Cortex of kidney (tissue), 1 donor: Measurements from ENCODE around the gene TLR7.

Experiments used
- DNase-seq: peaks from one replicate; lab custom pipeline; 2025; lab: John Stamatoyannopoulos, UW

The TLR7 gene

GRCh38 chrX:12866451-12867377 lies at the start of gene TLR7:
Gene TLR7, plus strand, starts transcription at chrX:12867072. Its CDS starts 507 bp downstream, at chrX:12867579.
- DNase-seq: no peak

GRCh38 chrX:12817528-12817927 lies 49.3 kb upstream of the TLR7 start:
- no peak for DNase-seq

GRCh38 chrX:12819222-12819621 lies 47.6 kb upstream of the TLR7 start:
- DNase-seq: no peak

- DNase-seq: no peak
These were observed 46.1 kb upstream of the TLR7 start for GRCh38 chrX:12820737-12821136.

GRCh38 chrX:12824944-12825343 lies 41.9 kb upstream of the TLR7 start:
- no peak for DNase-seq

GRCh38 chrX:12825801-12826200 lies 41.1 kb upstream of the TLR7 start:
- no peak for DNase-seq

GRCh38 chrX:12843061-12843667 lies 23.7 kb upstream of the TLR7 start:
- no peak for DNase-seq

- no peak for DNase-seq
These were observed 23.1 kb upstream of the TLR7 start for GRCh38 chrX:12843668-12844279.

- no peak for DNase-seq
These were observed 22.6 kb upstream of the TLR7 start for GRCh38 chrX:12844319-12844718.

GRCh38 chrX:12865359-12865758 lies 1.5 kb upstream of the TLR7 start:
- no peak for DNase-seq

GRCh38 chrX:12867685-12868084 lies 813 bp downstream of the TLR7 start:
- no peak for DNase-seq

GRCh38 chrX:12868747-12869146 lies 1.9 kb downstream of the TLR7 start:
- DNase-seq: no peak

- no peak for DNase-seq
These were observed 4.4 kb downstream of the TLR7 start for GRCh38 chrX:12871257-12871656.

- no peak for DNase-seq
These were observed 5.9 kb downstream of the TLR7 start for GRCh38 chrX:12872741-12873140.

- DNase-seq: no peak
These were observed 7.7 kb downstream of the TLR7 start for GRCh38 chrX:12874581-12874980.

GRCh38 chrX:12877386-12877785 lies 10.5 kb downstream of the TLR7 start:
- no peak for DNase-seq

GRCh38 chrX:12878536-12878935 lies 11.7 kb downstream of the TLR7 start:
- no peak for DNase-seq

GRCh38 chrX:12881914-12882313 lies 15.0 kb downstream of the TLR7 start:
- no peak for DNase-seq

- DNase-seq: no peak
These were observed 18.6 kb downstream of the TLR7 start for GRCh38 chrX:12885508-12885907.

GRCh38 chrX:12886545-12886944 lies 19.7 kb downstream of the TLR7 start:
- DNase-seq: no peak

GRCh38 chrX:12887141-12887540 lies 20.3 kb downstream of the TLR7 start:
- no peak for DNase-seq

GRCh38 chrX:12887767-12888166 lies 20.9 kb downstream of the TLR7 start:
- DNase-seq: no peak

GRCh38 chrX:12890467-12890866 lies 23.6 kb downstream of the TLR7 start:
- no peak for DNase-seq
